Peyer's patch (tissue), 4 donors: ENCODE measurements around the gene SETD2. TPM values are rescaled to one million over a fixed set of nuclear protein-coding genes. Genes with fewer than 3 reads are reported as not detected.

Source experiments
- DNase-seq, 3 donors: peaks; one replicate each; pipeline ENCODE4 v3.0.0-alpha.2; 2017 to 2019
- H3K27ac ChIP-seq, 4 donors: fragments of 200-600 bp; sonication (generic); one replicate each; pipeline ENCODE4 v1.5.1; 2016 to 2019
- H3K27me3 ChIP-seq, 2 donors: fragments of 200-600 bp; sonication (generic); one replicate each; pipeline ENCODE4 v1.5.1; 2019
- H3K36me3 ChIP-seq, 3 donors: fragments of 200-600 bp; sonication (generic); one replicate each; pipeline ENCODE4 v1.5.1; 2016 to 2019
- H3K4me1 ChIP-seq, 4 donors: fragments of 200-600 bp; sonication (generic); one replicate each; pipeline ENCODE4 v1.5.1; 2016 to 2019
- H3K4me3 ChIP-seq, 4 donors: fragments of 200-600 bp; sonication (generic); 1 replicate in 3 of 4; 2 replicates in 1 of 4; pipeline ENCODE4 v1.5.1; 2016 to 2019; ENCODE audit warnings: mild to moderate bottlenecking in 1 of 4
- H3K9me3 ChIP-seq, 4 donors: fragments of 200-600 bp; sonication (generic); one replicate each; pipeline ENCODE4 v1.5.1; 2016 to 2019; ENCODE audit warnings: mild to moderate bottlenecking in 1 of 4
- POLR2A ChIP-seq, 2 donors: fragments of 450-650 bp; IDR thresholded peaks; one replicate each; pipeline ENCODE4 v1.5.1; 2017; ENCODE audit warnings: antibody characterized with exemption in 2 of 2, mild to moderate bottlenecking in 2 of 2, moderate library complexity in 2 of 2
- total RNA-seq, 4 donors: library from RNA; depleted of rRNA; stranded (reverse); fragments of >200 nt; gene quantifications; one replicate each; pipeline ENCODE4 v1.1.0, GENCODE V29; 2016
- TF ChIP-seq, protein P1 (sequence below), 6 experiments: fragments of 450-650 bp in 4 of 6; fragments of 200-600 bp in 2 of 6; sonication (generic) in 1 of 6; IDR thresholded peaks; one replicate each; pipeline ENCODE4 v1.5.1; 2017 to 2019; ENCODE audit warnings: antibody characterized with exemption in 6 of 6, mild to moderate bottlenecking in 3 of 6, moderate library complexity in 1 of 6

The SETD2 gene
- total RNA-seq, 4 donors from 2014 or later: 75.8 to 173 (median 82.2) TPM

DNA sequence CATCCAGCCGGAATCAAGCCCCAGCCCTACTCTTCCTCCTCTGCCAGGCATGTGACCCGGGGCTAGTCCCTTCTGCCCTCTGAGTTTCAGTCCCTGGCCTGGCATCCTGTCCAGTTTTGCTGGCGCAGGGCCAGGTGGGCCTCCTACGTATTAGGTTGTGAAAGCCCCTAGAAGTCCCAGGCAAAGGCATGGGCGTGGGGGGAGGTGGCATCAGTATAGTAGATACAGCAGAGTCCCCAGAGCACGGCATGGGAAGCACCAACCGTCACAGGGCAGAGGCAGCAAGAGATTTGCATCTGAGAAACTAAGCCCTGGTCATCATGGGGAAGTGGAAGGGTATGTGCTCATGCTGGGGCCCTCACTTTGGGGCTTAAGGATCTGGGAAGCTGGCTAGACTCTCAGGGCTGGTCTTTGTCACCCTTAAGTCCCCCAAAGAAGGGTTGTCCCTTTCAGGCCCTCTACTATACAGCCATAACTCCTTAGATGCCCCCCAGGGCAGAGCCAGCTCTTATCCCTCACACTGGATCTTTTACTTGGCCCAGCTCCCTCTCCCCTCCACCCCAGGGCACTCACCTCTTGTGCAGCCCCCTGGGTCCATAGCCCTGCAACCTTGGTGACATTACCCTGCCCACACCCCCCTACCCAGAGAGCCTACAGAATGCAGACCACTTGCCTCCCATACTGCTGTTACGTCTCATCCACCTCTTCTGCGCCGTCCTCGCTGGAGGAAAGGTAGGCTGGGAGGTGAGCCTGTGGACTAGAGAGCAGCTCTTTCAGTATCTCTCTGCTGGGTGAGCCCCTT, 173.1 kb downstream of the SETD2 start:
- H3K27ac ChIP-seq: peak overlapping the region in 1 of 4 donors; percentile 47
- peaks cover 0 to 33% (median 20%) of the 10 kb centered on the region in 4 donors for H3K4me1 ChIP-seq

DNA sequence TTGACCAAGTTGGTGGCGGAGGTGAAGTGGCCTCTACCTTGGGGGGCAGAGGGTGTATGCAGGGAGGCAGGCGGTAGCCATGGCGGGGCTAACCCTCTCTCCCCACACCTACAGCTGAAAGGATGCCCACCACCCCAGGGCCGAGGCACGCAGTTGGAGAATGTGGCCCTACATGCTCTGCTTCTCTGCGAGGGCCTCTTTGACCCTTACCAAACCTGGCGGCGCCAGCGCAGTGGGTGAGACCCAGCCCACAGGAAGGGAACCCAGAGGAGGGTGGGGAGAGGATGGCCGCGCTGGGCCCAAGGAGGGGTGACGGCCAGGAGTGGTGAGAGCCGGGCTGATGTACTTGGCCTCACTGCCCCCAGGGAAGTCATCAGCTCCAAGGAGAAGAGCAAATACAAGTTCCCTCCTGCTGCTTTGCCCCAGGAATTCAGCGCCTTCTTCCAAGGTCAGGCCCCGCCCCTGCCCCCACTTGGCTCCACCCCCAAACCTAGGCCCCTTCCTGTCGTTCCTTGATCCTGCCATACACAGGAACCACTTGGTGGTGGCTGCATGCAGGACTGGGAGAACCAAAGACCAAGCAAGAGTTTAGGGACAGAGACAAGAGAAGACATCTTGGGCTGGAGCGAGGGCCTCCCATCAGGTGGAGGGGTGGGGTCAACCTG, 174.6 kb downstream of the SETD2 start:
- Histone ChIP-seq H3K36me3 (peaks cover 0 to 34% (median 0%) of the 10 kb centered on the region in 3 donors), H3K4me3 (no peak overlapping the region), H3K4me1 (peaks cover 0 to 48% (median 20%) of the 10 kb centered on the region in 4 donors), H3K27me3 (no peaks in the 10 kb centered on the region), H3K9me3 (no peaks in the 10 kb centered on the region), H3K27ac (peak overlapping the region in 1 of 4 donors; percentile 74)
- TF ChIP-seq POLR2A (IDR thresholded peaks at IDR 0.05): no peak
- TF ChIP-seq, protein P1, sequence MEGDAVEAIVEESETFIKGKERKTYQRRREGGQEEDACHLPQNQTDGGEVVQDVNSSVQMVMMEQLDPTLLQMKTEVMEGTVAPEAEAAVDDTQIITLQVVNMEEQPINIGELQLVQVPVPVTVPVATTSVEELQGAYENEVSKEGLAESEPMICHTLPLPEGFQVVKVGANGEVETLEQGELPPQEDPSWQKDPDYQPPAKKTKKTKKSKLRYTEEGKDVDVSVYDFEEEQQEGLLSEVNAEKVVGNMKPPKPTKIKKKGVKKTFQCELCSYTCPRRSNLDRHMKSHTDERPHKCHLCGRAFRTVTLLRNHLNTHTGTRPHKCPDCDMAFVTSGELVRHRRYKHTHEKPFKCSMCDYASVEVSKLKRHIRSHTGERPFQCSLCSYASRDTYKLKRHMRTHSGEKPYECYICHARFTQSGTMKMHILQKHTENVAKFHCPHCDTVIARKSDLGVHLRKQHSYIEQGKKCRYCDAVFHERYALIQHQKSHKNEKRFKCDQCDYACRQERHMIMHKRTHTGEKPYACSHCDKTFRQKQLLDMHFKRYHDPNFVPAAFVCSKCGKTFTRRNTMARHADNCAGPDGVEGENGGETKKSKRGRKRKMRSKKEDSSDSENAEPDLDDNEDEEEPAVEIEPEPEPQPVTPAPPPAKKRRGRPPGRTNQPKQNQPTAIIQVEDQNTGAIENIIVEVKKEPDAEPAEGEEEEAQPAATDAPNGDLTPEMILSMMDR (IDR thresholded peaks at IDR 0.05): no peak
- no peak for DNase-seq

More for the DNA sequence above, 173.1 kb downstream of the SETD2 start:
- Histone ChIP-seq H3K36me3 (peaks cover 0 to 44% (median 0%) of the 10 kb centered on the region in 3 donors), H3K27me3 (no peaks in the 10 kb centered on the region), H3K4me3 (no peak overlapping the region), H3K9me3 (no peaks in the 10 kb centered on the region)
- DNase-seq: peak in 2 of 3 donors; percentile 45 to 61
- no peak for TF ChIP-seq POLR2A (IDR thresholded peaks at IDR 0.05)
- TF ChIP-seq, protein P1 (IDR thresholded peaks at IDR 0.05): no peak

DNA sequence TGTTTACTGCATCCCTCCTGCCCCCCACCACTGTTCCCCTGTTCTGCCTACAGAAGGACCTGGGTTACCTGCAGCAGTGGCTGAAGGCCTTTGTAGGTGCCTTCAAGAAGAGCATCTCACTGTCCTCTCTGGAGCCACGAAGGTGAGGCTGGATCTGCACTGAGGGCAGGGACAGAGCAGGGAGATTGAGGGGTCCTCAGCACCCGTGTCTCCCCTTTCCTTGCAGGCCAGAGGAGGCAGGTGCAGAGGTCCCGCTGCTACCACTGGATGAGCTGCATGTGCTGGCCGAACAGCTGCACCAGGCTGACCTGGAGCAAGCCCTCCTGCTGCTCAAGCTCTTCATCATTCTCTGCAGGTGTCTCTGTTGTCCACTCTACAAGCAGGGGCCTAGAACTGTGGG, 175.3 kb downstream of the SETD2 start:
- Histone ChIP-seq H3K27ac (peak overlapping the region in 3 of 4 donors; percentile 61 to 74 (median 73)), H3K4me1 (peaks cover 0 to 48% (median 20%) of the 10 kb centered on the region in 4 donors), H3K27me3 (no peaks in the 10 kb centered on the region), H3K36me3 (peaks cover 0 to 29% (median 0%) of the 10 kb centered on the region in 3 donors), H3K4me3 (no peak overlapping the region), H3K9me3 (no peaks in the 10 kb centered on the region)
- no peak for DNase-seq
- TF ChIP-seq POLR2A (IDR thresholded peaks at IDR 0.05): no peak
- TF ChIP-seq, protein P1 (IDR thresholded peaks at IDR 0.05): no peak

DNA sequence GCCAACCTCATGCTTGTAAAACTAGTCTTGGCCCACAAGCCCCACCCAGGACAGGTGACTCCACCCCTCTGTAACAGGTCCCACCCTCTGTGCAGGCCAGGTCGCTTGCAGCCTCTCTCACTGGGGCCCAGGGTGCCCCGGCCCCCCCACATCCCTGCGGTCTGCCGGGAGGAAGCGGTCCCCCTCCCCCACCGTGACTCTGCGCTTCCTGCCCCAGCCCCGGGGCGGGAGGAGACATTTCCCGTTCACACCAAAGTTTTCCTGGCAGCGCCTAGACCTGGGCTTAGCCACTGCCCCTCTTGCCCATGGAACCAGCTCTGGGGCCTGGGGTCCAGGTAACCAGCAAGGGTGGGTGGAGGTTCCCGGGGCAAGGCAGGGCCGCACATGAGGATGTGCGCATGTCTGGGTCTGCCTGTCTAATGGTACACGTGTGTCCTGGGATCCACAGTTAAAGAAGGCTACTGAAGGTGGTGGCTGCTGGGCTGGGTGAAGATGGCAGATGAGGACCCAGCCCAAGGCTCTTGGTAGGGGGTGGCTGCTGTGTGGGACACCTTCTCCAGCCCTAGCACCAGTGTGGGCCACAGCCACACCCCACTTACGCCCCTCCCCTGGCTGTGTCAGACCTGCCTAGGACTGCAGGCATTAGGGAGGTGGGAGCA, 176.0 kb downstream of the SETD2 start:
- Histone ChIP-seq H3K4me1 (peaks cover 0 to 48% (median 20%) of the 10 kb centered on the region in 4 donors), H3K27me3 (no peaks in the 10 kb centered on the region), H3K9me3 (no peaks in the 10 kb centered on the region), H3K36me3 (peaks cover 0 to 23% (median 0%) of the 10 kb centered on the region in 3 donors), H3K4me3 (peak overlapping the region in 3 of 4 donors; percentile 28 to 36 (median 30)), H3K27ac (peak overlapping the region; percentile 59 to 74 (median 67))
- DNase-seq: peak; percentile 70 to 95 (median 91)
- no peak for TF ChIP-seq POLR2A (IDR thresholded peaks at IDR 0.05)
- TF ChIP-seq, protein P1 (IDR thresholded peaks at IDR 0.05): no peak

DNA sequence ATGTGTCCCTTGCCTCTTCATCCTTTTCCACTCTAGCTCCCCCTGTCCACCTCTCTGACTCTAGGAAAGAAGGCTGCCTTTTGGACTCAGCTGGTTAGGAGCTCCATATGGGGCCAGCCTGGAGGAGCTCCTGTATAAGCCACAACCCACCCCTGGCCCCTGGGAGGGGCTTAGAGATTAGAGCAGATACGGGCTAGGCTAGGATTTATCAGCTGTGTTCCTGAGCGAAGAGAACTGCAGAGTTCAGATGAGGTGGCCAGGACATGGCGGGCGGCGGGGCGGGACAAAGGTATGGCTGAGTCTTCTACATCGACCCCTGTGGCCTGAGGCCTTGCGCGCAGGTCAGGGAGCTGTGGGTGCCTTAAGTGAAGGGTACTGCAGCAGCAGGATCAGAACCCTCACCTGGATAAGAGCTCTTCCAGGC, 176.6 kb downstream of the SETD2 start:
- peaks cover 0 to 54% (median 20%) of the 10 kb centered on the region in 4 donors for H3K4me1 ChIP-seq
- no peak for DNase-seq
- H3K27ac ChIP-seq: peak overlapping the region; percentile 6 to 74 (median 54)
- peak overlapping the region in 2 of 4 donors; percentile 28 to 36 for H3K4me3 ChIP-seq
- no peaks in the 10 kb centered on the region for H3K9me3 ChIP-seq
- H3K36me3 ChIP-seq: peaks cover 0 to 23% (median 0%) of the 10 kb centered on the region in 3 donors
- no peaks in the 10 kb centered on the region for H3K27me3 ChIP-seq
- TF ChIP-seq, protein P1 (IDR thresholded peaks at IDR 0.05): no peak
- TF ChIP-seq POLR2A (IDR thresholded peaks at IDR 0.05): no peak
